Activated CD4-positive, alpha-beta T cell treated with anti-CD3 and anti-CD28 coated beads, Interleukin-2, amount 10 ng/mL, durations not matched to agents 24 days and 14 days (primary cell): Measurements from ENCODE around the gene TM9SF1. TPM values are rescaled to one million over a fixed set of nuclear protein-coding genes. Genes with fewer than 3 reads are reported as not detected.
"Not testable (repeated sequence)": the region's sequence is repeated elsewhere in the genome, so short reads cannot be mapped to it uniquely, and the experiment has no call there.

Experiments used
- DNase-seq: peaks from one replicate; pipeline ENCODE4 v3.0.0; 2022
- H3K27ac Mint-ChIP-seq: one replicate; pipeline ENCODE4 v1.8.0; 2022; ENCODE audit warnings: mild to moderate bottlenecking, mixed read lengths
- H3K27me3 Mint-ChIP-seq: one replicate; pipeline ENCODE4 v1.8.0; 2022; ENCODE audit warnings: mixed read lengths
- H3K36me3 Mint-ChIP-seq: one replicate; pipeline ENCODE4 v1.8.0; 2022; ENCODE audit warnings: low read depth, mild to moderate bottlenecking, mixed read lengths
- H3K4me1 Mint-ChIP-seq: one replicate; pipeline ENCODE4 v1.8.0; 2021; ENCODE audit warnings: mixed read lengths
- H3K4me3 Mint-ChIP-seq: one replicate; pipeline ENCODE4 v1.8.0; 2022; ENCODE audit warnings: mild to moderate bottlenecking, moderate library complexity, mixed read lengths
- H3K9me3 Mint-ChIP-seq: one replicate; pipeline ENCODE4 v1.8.0; 2021; ENCODE audit warnings: mixed read lengths
- intact Hi-C: fragments of 100-400 bp; cut with micrococcal nuclease; formaldehyde crosslinking; loops from one replicate; pipeline ENCODE4 v1.15.1; 2023
- total RNA-seq: library from RNA; stranded (reverse); gene quantifications from 2 replicates; pipeline ENCODE4 v1.2.3, GENCODE V29; 2022

The TM9SF1 gene
- total RNA-seq, 1 donor from 2014 or later, result 35.1 TPM

DNA sequence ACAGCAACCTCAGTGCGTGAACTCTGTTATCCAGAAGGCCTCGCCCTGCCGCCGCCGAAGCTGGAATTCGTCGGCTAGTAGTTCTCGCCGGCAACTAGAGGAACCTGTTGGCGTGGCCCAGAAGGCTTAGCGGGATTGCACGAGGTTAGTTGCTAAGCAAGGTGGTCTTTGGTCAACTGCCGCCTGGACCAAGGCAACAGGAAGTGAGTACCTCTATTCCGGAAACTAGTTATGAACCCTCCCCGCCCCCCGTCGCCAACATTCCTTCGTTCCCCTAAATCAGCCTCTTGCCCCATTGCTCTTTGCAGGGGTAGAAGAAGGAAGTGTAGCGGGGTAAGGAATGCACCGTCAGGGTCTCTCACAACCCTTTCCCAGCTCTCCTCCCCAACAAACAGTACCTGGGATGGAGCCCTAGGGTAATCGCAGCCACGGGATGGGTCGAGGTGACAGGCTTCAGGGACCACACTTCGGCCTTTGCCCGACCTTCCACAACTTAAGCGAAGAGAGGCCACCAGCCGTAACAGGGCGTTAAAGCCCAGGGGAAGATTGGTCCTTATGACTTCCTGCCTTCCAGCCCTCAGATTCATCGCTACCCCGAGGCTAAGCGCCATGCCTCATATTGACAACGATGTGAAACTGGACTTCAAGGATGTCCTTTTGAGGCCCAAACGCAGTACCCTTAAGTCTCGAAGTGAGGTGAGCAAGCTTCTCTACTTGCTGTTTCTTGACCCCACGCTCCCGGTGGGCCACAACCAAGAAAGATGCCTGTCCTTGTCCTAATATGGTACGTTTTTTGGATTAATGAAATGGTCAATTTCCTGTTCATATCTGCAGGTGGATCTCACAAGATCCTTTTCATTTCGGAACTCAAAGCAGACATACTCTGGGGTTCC is 37.6 kb upstream of the TM9SF1 start, which contains the start of gene GMPR2:
GMPR2 (plus strand) TSS at position 285 of the 893 bp plus-strand sequence; CDS start at position 610, 325 bp downstream.
- intact Hi-C loops, result loop anchor here (1.0 kb wide), 6 partner anchors 9 to 119 kb away; partner anchors contain the start of genes CHMP4A, DCAF11, DHRS1 and IPO4
- H3K27me3 Mint-ChIP-seq, result no peaks in the 10 kb centered on the region

DNA sequence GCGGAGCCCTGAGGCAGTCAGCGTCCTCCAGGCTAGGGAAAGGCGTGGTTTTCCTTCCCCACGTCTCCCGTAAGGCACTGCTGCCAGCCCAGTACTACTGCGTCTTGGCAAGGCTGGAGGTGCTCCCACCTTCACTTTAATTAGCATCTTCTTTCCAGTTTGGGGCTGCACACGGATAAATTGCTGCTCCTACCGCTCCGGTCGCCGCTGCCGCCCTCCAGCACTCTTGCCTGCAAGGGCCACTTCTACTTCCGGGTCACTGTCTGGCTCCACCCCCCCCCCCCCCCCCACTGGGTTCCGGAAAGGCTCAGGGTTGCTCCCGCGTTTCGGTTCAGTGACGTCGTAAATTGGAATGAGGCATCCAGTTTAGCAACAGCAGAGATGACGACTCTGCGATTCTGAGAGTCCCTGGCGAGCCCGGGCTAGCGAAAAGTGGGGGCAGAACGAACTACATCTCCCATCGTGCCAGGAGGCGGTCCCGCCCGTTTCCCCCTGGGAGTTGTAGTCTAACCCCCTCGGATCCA is 36.9 kb upstream of the TM9SF1 start, which contains the start of gene NEDD8:
NEDD8 (minus strand) TSS at position 247 of the 524 bp plus-strand sequence; CDS start at position 147, 100 bp downstream.
- peak; percentile 96 for DNase-seq
- H3K9me3 Mint-ChIP-seq, result no peaks in the 10 kb centered on the region
- peak within 1 kb of the TSS; percentile 92 for H3K27ac Mint-ChIP-seq
- peak within 1 kb of the TSS; percentile 92 for H3K4me3 Mint-ChIP-seq
- no peaks in the 10 kb centered on the region for H3K27me3 Mint-ChIP-seq
- intact Hi-C loops, result loop anchor here (1.0 kb wide), 6 partner anchors 10 to 118 kb away; partner anchors contain the start of genes CHMP4A, DCAF11, DHRS1 and IPO4
- H3K4me1 Mint-ChIP-seq, result peaks cover 41% of the 10 kb centered on the region
- H3K36me3 Mint-ChIP-seq, result peaks cover 34% of the 10 kb centered on the region

More for the DNA sequence above, 37.6 kb upstream of the TM9SF1 start, which contains the start of gene GMPR2:
- Mint-ChIP-seq H3K4me1 (peaks cover 40% of the 10 kb centered on the region), H3K27ac (peak within 1 kb of the TSS; percentile 92), H3K9me3 (no peaks in the 10 kb centered on the region), H3K4me3 (peak within 1 kb of the TSS; percentile 92), H3K36me3 (peaks cover 36% of the 10 kb centered on the region)
- DNase-seq, result peak; percentile 77

DNA sequence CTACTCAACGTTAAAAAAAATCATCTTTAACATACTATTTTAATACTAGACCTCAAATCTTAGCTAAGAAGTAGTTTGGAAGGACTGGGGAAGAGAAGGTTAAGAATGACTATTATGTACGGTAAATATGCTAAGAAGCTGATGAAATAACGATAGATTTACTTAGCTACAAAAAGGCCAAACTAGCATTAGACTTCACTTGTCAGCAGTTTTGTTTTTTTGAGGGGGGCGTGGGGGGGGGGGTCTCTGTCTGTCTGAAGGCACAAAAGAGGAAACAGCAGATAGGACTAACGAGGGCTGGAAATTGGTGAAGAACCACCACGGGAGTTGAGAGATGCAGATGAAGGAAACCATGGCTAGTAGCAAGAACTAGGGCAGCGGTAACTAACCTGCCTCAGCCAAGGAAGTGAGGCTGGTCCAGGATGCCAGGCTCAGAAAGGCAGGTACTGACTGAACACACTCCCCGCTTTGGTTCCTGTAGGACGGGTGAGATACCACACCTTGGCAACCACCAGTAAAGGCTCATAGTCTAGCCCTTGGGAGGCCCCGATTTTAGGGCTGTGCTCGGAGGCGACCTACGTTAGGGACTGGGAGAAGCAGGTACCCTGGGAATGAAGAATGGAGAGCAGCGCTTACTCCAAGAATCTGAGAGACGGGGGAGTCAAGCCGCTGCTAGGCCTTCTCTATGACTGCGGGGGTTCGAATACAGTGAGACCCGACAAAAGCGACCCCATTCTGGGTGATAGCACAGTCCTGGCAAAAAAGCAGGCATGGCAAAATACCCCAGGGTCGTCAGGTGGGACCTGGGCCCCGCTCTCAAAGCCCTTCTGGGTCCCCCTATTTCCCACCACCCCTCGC is 36.3 kb upstream of the TM9SF1 start:
- H3K27me3 Mint-ChIP-seq, result no peaks in the 10 kb centered on the region
- DNase-seq, result peak; percentile 77
- peaks cover 29% of the 10 kb centered on the region for H3K36me3 Mint-ChIP-seq
- intact Hi-C loops, result loop anchor here (1.0 kb wide), 6 partner anchors 11 to 117 kb away; partner anchors contain the start of genes CHMP4A, DCAF11, DHRS1 and IPO4
- H3K9me3 Mint-ChIP-seq, result no peaks in the 10 kb centered on the region
- H3K27ac Mint-ChIP-seq, result peak overlapping the region; percentile 92
- H3K4me3 Mint-ChIP-seq, result peak overlapping the region; percentile 92
- peaks cover 42% of the 10 kb centered on the region for H3K4me1 Mint-ChIP-seq

DNA sequence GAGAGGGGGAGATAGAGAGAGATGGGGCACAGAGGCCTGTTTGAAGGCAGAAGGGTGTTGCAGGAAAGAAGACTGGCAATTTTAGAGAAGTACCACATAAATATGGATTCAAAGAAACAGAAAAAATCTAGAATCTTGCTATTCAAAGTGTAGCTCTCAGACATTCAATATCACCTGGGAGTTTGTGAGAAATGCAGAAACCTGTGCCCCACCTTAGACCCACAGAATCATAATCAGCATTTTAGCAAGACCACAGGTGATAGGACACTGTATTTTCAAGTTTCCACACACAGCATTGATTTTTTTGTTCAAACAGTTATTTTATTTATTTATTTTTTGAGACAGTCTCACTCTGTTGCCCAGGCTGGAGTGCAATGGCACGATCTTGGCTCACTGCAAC is 33.7 kb upstream of the TM9SF1 start:
- Mint-ChIP-seq H3K27me3 (no peaks in the 10 kb centered on the region), H3K9me3 (no peaks in the 10 kb centered on the region), H3K4me1 (peaks cover 29% of the 10 kb centered on the region), H3K4me3 (no peak overlapping the region), H3K27ac (no peak overlapping the region), H3K36me3 (peaks cover 20% of the 10 kb centered on the region)
- intact Hi-C loops, result no loop called here
- no peak for DNase-seq

- no peak overlapping the region for H3K27ac Mint-ChIP-seq
- H3K36me3 Mint-ChIP-seq, result peaks cover 18% of the 10 kb centered on the region
- no peaks in the 10 kb centered on the region for H3K27me3 Mint-ChIP-seq
- H3K4me1 Mint-ChIP-seq, result peaks cover 21% of the 10 kb centered on the region
- H3K9me3 Mint-ChIP-seq, result no peaks in the 10 kb centered on the region
- no peak overlapping the region for H3K4me3 Mint-ChIP-seq
- no peak for DNase-seq
- intact Hi-C loops, result no loop called here
Measured at GRCh38 chr14:24226473-24226872, 31.2 kb upstream of the TM9SF1 start.

GRCh38 chr14:24224618-24225071 is 29.4 kb upstream of the TM9SF1 start:
- no peak overlapping the region for H3K27ac Mint-ChIP-seq
- H3K36me3 Mint-ChIP-seq, result peaks cover 18% of the 10 kb centered on the region
- H3K27me3 Mint-ChIP-seq, result no peaks in the 10 kb centered on the region
- H3K9me3 Mint-ChIP-seq, result no peaks in the 10 kb centered on the region
- H3K4me1 Mint-ChIP-seq, result peaks cover 14% of the 10 kb centered on the region
- no peak overlapping the region for H3K4me3 Mint-ChIP-seq
- no peak for DNase-seq
- intact Hi-C loops, result no loop called here

DNA sequence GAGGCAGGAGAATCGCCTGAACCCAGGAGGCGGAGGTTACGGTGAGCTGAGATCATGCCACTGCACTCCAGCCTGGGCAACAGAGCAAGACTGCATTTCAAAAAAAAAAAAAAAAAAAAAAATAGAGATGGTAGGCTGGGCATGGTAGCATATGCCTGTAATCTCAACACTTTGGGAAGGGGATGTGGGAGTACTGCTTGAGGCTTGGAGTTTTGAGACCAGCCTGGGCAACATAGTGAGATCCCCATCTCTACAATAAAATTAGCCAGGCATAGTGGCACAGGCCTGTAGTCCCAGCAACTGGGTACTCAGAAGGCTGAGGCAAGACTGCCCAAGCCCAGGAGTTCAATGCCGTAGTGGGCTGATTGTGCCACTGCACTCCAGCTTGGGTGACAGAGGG is 27.7 kb upstream of the TM9SF1 start:
- Mint-ChIP-seq H3K4me1 (peaks cover 12% of the 10 kb centered on the region), H3K36me3 (peaks cover 18% of the 10 kb centered on the region)
- H3K27ac Mint-ChIP-seq, H3K27me3 Mint-ChIP-seq, intact Hi-C loops, DNase-seq, H3K9me3 Mint-ChIP-seq, H3K4me3 Mint-ChIP-seq: not testable (repeated sequence)

- Mint-ChIP-seq H3K27ac (no peak overlapping the region), H3K36me3 (peaks cover 17% of the 10 kb centered on the region), H3K9me3 (no peaks in the 10 kb centered on the region), H3K4me1 (peaks cover 18% of the 10 kb centered on the region), H3K27me3 (no peaks in the 10 kb centered on the region), H3K4me3 (no peak overlapping the region)
- intact Hi-C loops, result no loop called here
- no peak for DNase-seq
Measured at GRCh38 chr14:24219521-24219920, 24.3 kb upstream of the TM9SF1 start.

- Mint-ChIP-seq H3K4me3 (no peak overlapping the region), H3K27ac (no peak overlapping the region), H3K36me3 (peaks cover 19% of the 10 kb centered on the region), H3K27me3 (no peaks in the 10 kb centered on the region), H3K9me3 (no peaks in the 10 kb centered on the region), H3K4me1 (peaks cover 21% of the 10 kb centered on the region)
- intact Hi-C loops, result no loop called here
- no peak for DNase-seq
Measured at GRCh38 chr14:24219080-24219479, 23.8 kb upstream of the TM9SF1 start.

DNA sequence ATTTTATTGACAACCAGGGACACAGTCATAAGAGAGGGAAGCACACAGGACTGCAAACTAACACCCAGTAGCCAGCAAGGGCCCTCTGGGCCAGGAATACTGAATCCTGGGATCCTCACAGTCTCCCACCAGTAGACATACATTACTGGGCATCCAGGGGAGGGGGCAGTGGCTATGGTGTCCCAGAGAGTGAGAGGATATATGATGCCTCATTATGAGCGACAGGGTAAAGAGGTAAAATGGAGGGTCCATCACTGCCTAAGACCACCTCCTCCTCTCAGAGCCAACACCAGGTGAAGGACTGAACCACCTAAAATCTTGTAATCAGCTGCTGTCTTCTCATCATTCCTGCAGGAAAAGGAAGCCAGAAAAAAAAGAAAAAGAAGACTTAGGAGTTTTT is 21.6 kb upstream of the TM9SF1 start:
- not testable (repeated sequence) for H3K27me3 Mint-ChIP-seq, H3K4me3 Mint-ChIP-seq, DNase-seq, H3K9me3 Mint-ChIP-seq
- H3K36me3 Mint-ChIP-seq, result peaks cover 28% of the 10 kb centered on the region
- intact Hi-C loops, result loop anchor here (2.0 kb wide), 1 partner anchor 80 kb away; no protein-coding TSS in a partner anchor
- peaks cover 37% of the 10 kb centered on the region for H3K4me1 Mint-ChIP-seq
- H3K27ac Mint-ChIP-seq, result peak overlapping the region; percentile 96

DNA sequence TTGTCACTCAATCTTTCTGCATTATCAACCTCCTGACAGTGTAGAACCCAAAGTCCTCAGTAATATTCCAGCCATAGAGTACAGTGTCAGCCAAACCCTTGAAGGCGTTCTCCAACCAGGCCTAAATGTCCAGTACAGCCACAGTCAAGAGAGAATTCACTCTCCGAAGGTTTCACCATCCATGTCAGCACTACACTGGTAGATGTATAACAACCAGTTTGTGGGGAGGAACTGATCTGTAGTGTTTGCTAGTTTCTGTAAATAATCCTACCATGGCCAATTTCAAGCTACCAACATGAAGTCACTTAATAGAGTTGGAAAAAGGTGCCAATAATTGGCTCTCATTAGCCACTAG is 21.1 kb upstream of the TM9SF1 start:
- Mint-ChIP-seq H3K27me3 (peaks cover 2% of the 10 kb centered on the region), H3K9me3 (no peaks in the 10 kb centered on the region), H3K36me3 (peaks cover 33% of the 10 kb centered on the region), H3K4me1 (peaks cover 43% of the 10 kb centered on the region), H3K27ac (peak overlapping the region; percentile 96), H3K4me3 (peak overlapping the region; percentile 93)
- DNase-seq, result no peak
- intact Hi-C loops, result loop anchor here (2.0 kb wide), 1 partner anchor 80 kb away; no protein-coding TSS in a partner anchor

DNA sequence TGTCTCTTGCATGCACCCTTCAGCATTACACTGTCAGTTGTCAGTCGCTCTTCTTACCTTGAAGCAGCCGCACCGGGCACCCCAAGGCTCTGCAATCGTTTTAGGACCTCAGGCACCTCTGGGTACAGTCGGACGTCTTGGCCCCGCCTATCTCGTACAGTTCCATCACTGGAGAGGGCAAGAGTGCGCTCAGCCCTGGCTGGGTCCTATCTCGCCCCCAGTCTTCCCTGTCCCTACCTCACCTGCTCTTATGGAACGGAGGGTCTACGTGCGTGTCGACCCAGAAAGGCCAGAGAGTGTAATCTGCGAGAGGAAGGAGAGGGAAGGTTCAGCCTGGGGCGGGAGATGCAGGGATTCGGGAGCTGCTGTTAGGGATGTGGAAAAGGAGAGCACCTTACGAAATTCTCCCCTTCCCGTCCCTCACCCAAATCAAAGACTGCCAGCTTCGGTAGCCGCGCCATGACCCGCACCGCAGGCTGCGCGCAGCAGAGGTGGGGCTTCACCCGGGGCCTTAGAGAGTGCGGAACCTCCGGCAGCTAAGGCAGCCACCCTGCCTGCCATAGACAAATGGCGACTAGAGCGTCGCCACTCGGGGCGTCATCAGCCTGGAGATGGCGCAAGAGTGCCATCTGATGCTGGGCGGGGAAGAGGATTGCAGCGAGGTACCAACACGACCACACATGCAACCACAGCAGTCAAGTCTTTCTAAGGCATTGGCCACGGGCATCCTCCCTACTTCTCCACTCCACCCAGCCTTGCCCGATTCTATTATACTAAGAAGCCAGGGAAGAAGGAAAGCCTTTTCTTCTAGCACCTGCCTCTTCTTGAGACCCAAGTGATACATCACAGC is 20.5 kb upstream of the TM9SF1 start, which contains the start of gene MDP1:
MDP1 (minus strand) TSS at position 572 of the 850 bp plus-strand sequence; CDS start at position 461, 111 bp downstream.
- Mint-ChIP-seq H3K9me3 (no peaks in the 10 kb centered on the region), H3K36me3 (peaks cover 38% of the 10 kb centered on the region), H3K4me1 (peaks cover 43% of the 10 kb centered on the region), H3K4me3 (peak within 1 kb of the TSS; percentile 93), H3K27me3 (peaks cover 2% of the 10 kb centered on the region), H3K27ac (peak within 1 kb of the TSS; percentile 96)
- peak; percentile 96 for DNase-seq
- intact Hi-C loops, result loop anchor here (2.0 kb wide), 1 partner anchor 81 kb away; no protein-coding TSS in a partner anchor
